Measurements from ENCODE around the gene NELFA. TPM values are rescaled to one million over a fixed set of nuclear protein-coding genes. Genes with fewer than 3 reads are reported as not detected.

Gene NELFA
- polyA plus RNA-seq, 1 experiment, result 9.3 TPM

GRCh38 chr4:1940566-1940965 lies 68.2 kb downstream of the NELFA start:
- Histone ChIP-seq H3K9me3 (ENCODE audit: control insufficient read depth, insufficient read depth, low read length) (no peaks in the 10 kb centered on the region), H3K27me3 (ENCODE audit: control insufficient read depth, insufficient read depth, low read length) (no peaks in the 10 kb centered on the region), H3K27ac (ENCODE audit: low read depth, low read length) (peak overlapping the region; percentile 43), H3K4me3 (ENCODE audit: low read depth, low read length) (no peak overlapping the region)
- ChIA-PET CTCF (interaction anchor here (0.5 to 0.8 kb wide), 2 partner anchors 26 to 173 kb away, joined by 3 to 4 read pairs; no protein-coding TSS in a partner anchor), POLR2A (interaction anchor here (1.8 kb wide), 1 partner anchor 10 kb away, joined by 4 read pairs; no protein-coding TSS in a partner anchor)
- no peak for TF ChIP-seq CTCF (IDR thresholded peaks at IDR 0.05; ENCODE audit: low read depth, low read length)
- no peak for DNase-seq (ENCODE audit: low read depth, low spot score)

- ChIA-PET CTCF (no interaction called here), POLR2A (interaction anchor here (1.8 kb wide), 1 partner anchor 9 kb away, joined by 4 read pairs; no protein-coding TSS in a partner anchor)
- no peaks in the 10 kb centered on the region for H3K27me3 ChIP-seq (ENCODE audit: control insufficient read depth, insufficient read depth, low read length)
- peak overlapping the region; percentile 88 for H3K27ac ChIP-seq (ENCODE audit: low read depth, low read length)
- H3K4me3 ChIP-seq (ENCODE audit: low read depth, low read length), result no peak overlapping the region
- peak; percentile 65 for DNase-seq (ENCODE audit: low read depth, low spot score)
- no peak for TF ChIP-seq CTCF (IDR thresholded peaks at IDR 0.05; ENCODE audit: low read depth, low read length)
- H3K9me3 ChIP-seq (ENCODE audit: control insufficient read depth, insufficient read depth, low read length), result no peaks in the 10 kb centered on the region
These were observed 68.9 kb downstream of the NELFA start for GRCh38 chr4:1939664-1940509.

- POLR2A ChIA-PET, result interaction anchor here (1.0 kb wide), 1 partner anchor 65 kb away, joined by 3 read pairs; no protein-coding TSS in a partner anchor
- no peaks in the 10 kb centered on the region for H3K9me3 ChIP-seq (ENCODE audit: control insufficient read depth, insufficient read depth, low read length)
- H3K27me3 ChIP-seq (ENCODE audit: control insufficient read depth, insufficient read depth, low read length), result no peaks in the 10 kb centered on the region
- no peak for TF ChIP-seq CTCF (IDR thresholded peaks at IDR 0.05; ENCODE audit: low read depth, low read length)
- H3K27ac ChIP-seq (ENCODE audit: low read depth, low read length), result no peak overlapping the region
- CTCF ChIA-PET, result interaction anchor here (0.7 kb wide), 1 partner anchor 48 kb away, joined by 5 read pairs; no protein-coding TSS in a partner anchor
- DNase-seq (ENCODE audit: low read depth, low spot score), result no peak
- H3K4me3 ChIP-seq (ENCODE audit: low read depth, low read length), result no peak overlapping the region
These were observed 70.7 kb downstream of the NELFA start for GRCh38 chr4:1938027-1938426.

- no peak overlapping the region for H3K4me3 ChIP-seq (ENCODE audit: low read depth, low read length)
- POLR2A ChIA-PET, result no interaction called here
- CTCF ChIA-PET, result no interaction called here
These were observed 71.2 kb downstream of the NELFA start for GRCh38 chr4:1937550-1937949.

More at GRCh38 chr4:1937550-1937949, 71.2 kb downstream of the NELFA start:
- Histone ChIP-seq H3K27ac (ENCODE audit: low read depth, low read length) (no peak overlapping the region), H3K9me3 (ENCODE audit: control insufficient read depth, insufficient read depth, low read length) (no peaks in the 10 kb centered on the region; the same call in 1 of the 2 replicates), H3K27me3 (ENCODE audit: control insufficient read depth, insufficient read depth, low read length) (no peaks in the 10 kb centered on the region)
- no peak for DNase-seq (ENCODE audit: low read depth, low spot score)
- no peak for TF ChIP-seq CTCF (IDR thresholded peaks at IDR 0.05; ENCODE audit: low read depth, low read length)

Measured in AG04450 (cell line).